ENCODE data around the gene BUD13. TPM values are rescaled to one million over a fixed set of nuclear protein-coding genes. Genes with fewer than 3 reads are reported as not detected.

Gene BUD13
- total RNA-seq, 2 donors from 2014 or later: 8.9 to 15.8 TPM

- Histone ChIP-seq H3K9me3 (no peaks in the 10 kb centered on the region), H3K4me3 (no peak overlapping the region), H3K27ac (no peak overlapping the region), H3K36me3 (replicated peaks in 1 of 2; ENCODE audit: insufficient read depth in 1 of 2, low read depth in 2 of 2) (no peaks in the 10 kb centered on the region), H3K27me3 (no peaks in the 10 kb centered on the region), H3K4me1 (peaks cover 15% of the 10 kb centered on the region)
- DNase-seq (no peak), ATAC-seq (no peak)
- TF ChIP-seq POLR2A (IDR thresholded peaks at IDR 0.05) (no peak), CTCF (IDR thresholded peaks at IDR 0.05) (no peak)
- intact Hi-C loops (cut with DNase I): loop anchor here (10.0 kb wide), 1 partner anchor 306 kb away; no protein-coding TSS in a partner anchor
- 86 to 91% methylated on average over 5 of the region's 5 CpGs for WGBS, 2 donors
Measured at GRCh38 chr11:116798368-116798767, 25.6 kb upstream of the BUD13 start.

GRCh38 chr11:116797816-116798215, 25.0 kb upstream of the BUD13 start:
- TF ChIP-seq CTCF (IDR thresholded peaks at IDR 0.05) (no peak), POLR2A (IDR thresholded peaks at IDR 0.05) (no peak)
- no peaks in the 10 kb centered on the region for H3K27me3 ChIP-seq
- ATAC-seq: peak; percentile 72
- H3K27ac ChIP-seq: peak overlapping the region in 1 of 4 donors; percentile 15
- H3K4me1 ChIP-seq: peaks cover 19% of the 10 kb centered on the region
- WGBS, 2 donors: 30 to 37% methylated on average over 5 of the region's 5 CpGs
- no peaks in the 10 kb centered on the region for H3K36me3 ChIP-seq (replicated peaks in 1 of 2; ENCODE audit: insufficient read depth in 1 of 2, low read depth in 2 of 2)
- H3K4me3 ChIP-seq: no peak overlapping the region
- DNase-seq: peak in 1 of 4 donors; percentile 30
- H3K9me3 ChIP-seq: no peaks in the 10 kb centered on the region
- intact Hi-C loops (cut with DNase I): loop anchor here (10.0 kb wide), 1 partner anchor 307 kb away; no protein-coding TSS in a partner anchor

GRCh38 chr11:116796548-116796947, 23.8 kb upstream of the BUD13 start:
- Histone ChIP-seq H3K9me3 (no peaks in the 10 kb centered on the region), H3K27me3 (no peaks in the 10 kb centered on the region), H3K36me3 (replicated peaks in 1 of 2; ENCODE audit: insufficient read depth in 1 of 2, low read depth in 2 of 2) (no peaks in the 10 kb centered on the region), H3K4me1 (peaks cover 32% of the 10 kb centered on the region), H3K27ac (no peak overlapping the region), H3K4me3 (no peak overlapping the region)
- intact Hi-C loops (cut with DNase I): loop anchor here (10.0 kb wide), 1 partner anchor 308 kb away; no protein-coding TSS in a partner anchor
- TF ChIP-seq CTCF (IDR thresholded peaks at IDR 0.05) (no peak), POLR2A (IDR thresholded peaks at IDR 0.05) (no peak)
- ATAC-seq (no peak), DNase-seq (no peak)
- WGBS, 2 donors: 80 to 82% methylated on average over 1 of the region's 1 CpG

- WGBS, 2 donors: 76 to 83% methylated on average over 2 of the region's 2 CpGs
- intact Hi-C loops (cut with DNase I): loop anchor here (5.0 to 10.0 kb wide), 2 partner anchors 42 to 310 kb away; partner anchors contain the start of gene APOA1
Measured at GRCh38 chr11:116794851-116795250, 22.1 kb upstream of the BUD13 start.

More at GRCh38 chr11:116794851-116795250, 22.1 kb upstream of the BUD13 start:
- no peak for TF ChIP-seq POLR2A (IDR thresholded peaks at IDR 0.05)
- no peak for TF ChIP-seq CTCF (IDR thresholded peaks at IDR 0.05)
- no peaks in the 10 kb centered on the region for H3K27me3 ChIP-seq
- no peaks in the 10 kb centered on the region for H3K36me3 ChIP-seq (replicated peaks in 1 of 2; ENCODE audit: insufficient read depth in 1 of 2, low read depth in 2 of 2)
- no peaks in the 10 kb centered on the region for H3K9me3 ChIP-seq
- H3K27ac ChIP-seq: no peak overlapping the region
- no peak overlapping the region for H3K4me3 ChIP-seq
- DNase-seq (no peak), ATAC-seq (no peak)
- H3K4me1 ChIP-seq: peaks cover 40% of the 10 kb centered on the region

Measured in body of pancreas (tissue), 4 donors.